IMR-90 (cell line): ENCODE results near the gene PPM1L. TPM values are rescaled to one million over a fixed set of nuclear protein-coding genes. Genes with fewer than 3 reads are reported as not detected.

ENCODE experiments used
- ATAC-seq: fragments of 200-7000 bp; cut with Tn5 transposase; 2 replicates; pipeline ENCODE4 v1.9.1; 2020; ENCODE audit warnings: low read depth, mild to moderate bottlenecking, moderate library complexity
- BruUV-seq: library from RNA; stranded (reverse); fragments of 400-500 nt; replicated peaks from 2 replicates; lab custom pipeline; 2021; lab: Mats Ljungman, UMichigan
- CTCF ChIA-PET: fragments of 300-600 bp; formaldehyde crosslinking; extraction: SDS; loops from one replicate; lab custom pipeline; 2021; ENCODE audit warnings: antibody characterized with exemption; lab: Yijun Ruan, JAX
- POLR2A ChIA-PET: fragments of 300-600 bp; sonication (Branson Sonifier 250); formaldehyde crosslinking; loops from one replicate; lab custom pipeline; 2022; ENCODE audit warnings: antibody characterized with exemption; ENCODE audit not compliant: unreplicated experiment; lab: Charles Lee
- DNase-seq: peaks from one replicate; pipeline ENCODE4 v3.0.0; 2013
- H2AFZ ChIP-seq: replicated peaks from 2 replicates; pipeline ENCODE3; 2013; ENCODE audit warnings: low read length, mild to moderate bottlenecking; ENCODE audit not compliant: poor library complexity
- H2AK5ac ChIP-seq: 2 replicates; pipeline ENCODE4 v1.6.1; 2013; ENCODE audit warnings: low read depth, low read length, inconsistent platforms
- H2AK9ac ChIP-seq: replicated peaks from 2 replicates; pipeline ENCODE3; 2013; ENCODE audit warnings: mild to moderate bottlenecking, low read depth, low read length, moderate library complexity; ENCODE audit not compliant: poor library complexity
- H2BK120ac ChIP-seq: 2 replicates; pipeline ENCODE4 v1.6.1; 2013; ENCODE audit warnings: low read depth, low read length, inconsistent platforms
- H2BK15ac ChIP-seq: 3 replicates; pipeline ENCODE4 v1.6.1; 2013; ENCODE audit warnings: low read depth, low read length, inconsistent platforms
- H2BK20ac ChIP-seq: 2 replicates; pipeline ENCODE4 v1.6.1; 2013; ENCODE audit warnings: low read depth, mild to moderate bottlenecking, inconsistent platforms, low read length, moderate library complexity
- H2BK5ac ChIP-seq: 2 replicates; pipeline ENCODE4 v1.6.1; 2013; ENCODE audit warnings: mild to moderate bottlenecking, low read depth, low read length, inconsistent platforms; ENCODE audit not compliant: poor library complexity, severe bottlenecking
- H3K14ac ChIP-seq: replicated peaks from 2 replicates; pipeline ENCODE4 v1.6.1; 2013; ENCODE audit warnings: low read depth, low read length, inconsistent platforms
- H3K18ac ChIP-seq: 2 replicates; pipeline ENCODE4 v1.6.1; 2013; ENCODE audit warnings: low read depth, low read length, control low read depth
- H3K23ac ChIP-seq: 2 replicates; pipeline ENCODE4 v1.6.1; 2013; ENCODE audit warnings: low read depth, low read length, inconsistent platforms
- H3K27ac ChIP-seq: 2 replicates; pipeline ENCODE4 v1.5.1; 2013; ENCODE audit warnings: mild to moderate bottlenecking, control low read depth, low read length; ENCODE audit not compliant: insufficient read depth
- H3K27me3 ChIP-seq: 2 replicates; pipeline ENCODE4 v1.6.1; 2013; ENCODE audit warnings: low read length; ENCODE audit not compliant: control insufficient read depth, insufficient read depth
- H3K36me3 ChIP-seq: 2 replicates; pipeline ENCODE4 v1.6.1; 2013; ENCODE audit warnings: low read length, mixed read lengths; ENCODE audit not compliant: control insufficient read depth, insufficient read depth
- H3K4ac ChIP-seq: 2 replicates; pipeline ENCODE4 v1.6.1; 2013; ENCODE audit warnings: low read depth, low read length, inconsistent platforms
- H3K4me1 ChIP-seq: 2 replicates; pipeline ENCODE4 v1.6.1; 2013; ENCODE audit warnings: low read length, mixed read lengths; ENCODE audit not compliant: control insufficient read depth, insufficient read depth
- H3K4me2 ChIP-seq: 2 replicates; pipeline ENCODE4 v1.6.1; 2013; ENCODE audit warnings: low read depth, mild to moderate bottlenecking, control low read depth, low read length, moderate library complexity
- H3K4me3 ChIP-seq: 2 replicates; pipeline ENCODE4 v1.5.1; 2013; ENCODE audit warnings: low read depth, mild to moderate bottlenecking, control low read depth, low read length, moderate library complexity; ENCODE audit not compliant: insufficient read depth
- H3K56ac ChIP-seq: 2 replicates; pipeline ENCODE4 v1.6.1; 2013; ENCODE audit warnings: low read length, inconsistent platforms; ENCODE audit not compliant: insufficient read depth; ENCODE audit errors: extremely low read depth
- H3K79me1 ChIP-seq, 2 experiments: 2 replicates each; pipeline ENCODE4 v1.6.1; 2013; ENCODE audit warnings: low read length in 2 of 2, inconsistent platforms in 1 of 2, low read depth in 1 of 2
- H3K9ac ChIP-seq: 2 replicates; pipeline ENCODE4 v1.6.1; 2013; ENCODE audit warnings: low read depth, low read length, control low read depth
- H3K9me1 ChIP-seq: 2 replicates; pipeline ENCODE4 v1.6.1; 2013; ENCODE audit warnings: low read length, inconsistent platforms; ENCODE audit not compliant: insufficient read depth
- H3K9me3 ChIP-seq: 2 replicates; pipeline ENCODE4 v1.6.1; 2013; ENCODE audit warnings: low read length; ENCODE audit not compliant: control insufficient read depth, insufficient read depth
- H4K20me1 ChIP-seq: 2 replicates; pipeline ENCODE4 v1.6.1; 2013; ENCODE audit warnings: low read length, inconsistent platforms; ENCODE audit not compliant: insufficient read depth
- H4K5ac ChIP-seq: 2 replicates; pipeline ENCODE4 v1.6.1; 2013; ENCODE audit warnings: mild to moderate bottlenecking, low read depth, low read length, control low read depth
- H4K8ac ChIP-seq, 2 experiments: 2 replicates each; pipeline ENCODE4 v1.6.1; 2013; ENCODE audit warnings: low read depth in 2 of 2, low read length in 2 of 2, control low read depth in 1 of 2, inconsistent platforms in 1 of 2
- H4K91ac ChIP-seq: 2 replicates; pipeline ENCODE4 v1.6.1; 2013; ENCODE audit warnings: low read depth, low read length, inconsistent platforms; ENCODE audit not compliant: insufficient read depth
- BHLHE40 ChIP-seq: fragments of 150-350 bp; IDR thresholded peaks from 2 replicates; pipeline ENCODE4 v1.6.1; 2016; ENCODE audit warnings: mild to moderate bottlenecking, low read depth, low read length
- CEBPB ChIP-seq: IDR thresholded peaks from 2 replicates; pipeline ENCODE4 v1.6.1; 2012; ENCODE audit warnings: low read depth, low read length, improper control_type of control experiment
- CTCF ChIP-seq: conservative IDR thresholded peaks from 2 replicates; pipeline ENCODE4 v1.5.1; 2012; ENCODE audit warnings: mild to moderate bottlenecking, low read depth, low read length, improper control_type of control experiment
- ELK1 ChIP-seq: fragments of 150-350 bp; IDR thresholded peaks from 2 replicates; pipeline ENCODE4 v1.6.1; 2016; ENCODE audit warnings: low read depth, mild to moderate bottlenecking, low read length, moderate library complexity, borderline replicate concordance
- FOS ChIP-seq: fragments of 150-350 bp; IDR thresholded peaks from 2 replicates; pipeline ENCODE4 v1.6.1; 2016; ENCODE audit warnings: low read depth, low read length
- MAFK ChIP-seq: IDR thresholded peaks from 2 replicates; pipeline ENCODE4 v1.6.1; 2012; ENCODE audit warnings: low read depth, low read length, improper control_type of control experiment
- MAZ ChIP-seq: IDR thresholded peaks from 2 replicates; pipeline ENCODE4 v1.6.1; 2012; ENCODE audit warnings: low read depth, mild to moderate bottlenecking, low read length, improper control_type of control experiment, moderate library complexity, borderline replicate concordance
- MXI1 ChIP-seq: IDR thresholded peaks from 2 replicates; pipeline ENCODE4 v1.6.1; 2012; ENCODE audit warnings: low read depth, mild to moderate bottlenecking, low read length, moderate library complexity, borderline replicate concordance
- NFE2L2 ChIP-seq: fragments of 150-350 bp; IDR thresholded peaks from 2 replicates; pipeline ENCODE4 v1.6.1; 2016; ENCODE audit warnings: low read depth, mild to moderate bottlenecking, low read length
- POLR2A ChIP-seq: IDR thresholded peaks from 2 replicates; pipeline ENCODE4 v1.6.1; 2012; ENCODE audit warnings: mild to moderate bottlenecking, low read depth, low read length
- RAD21 ChIP-seq: IDR thresholded peaks from 2 replicates; pipeline ENCODE4 v1.6.1; 2012; ENCODE audit warnings: low read length, improper control_type of control experiment
- RCOR1 ChIP-seq: IDR thresholded peaks from 2 replicates; pipeline ENCODE4 v1.6.1; 2012; ENCODE audit warnings: mild to moderate bottlenecking, low read length, improper control_type of control experiment; ENCODE audit not compliant: insufficient replicate concordance
- SMC3 ChIP-seq: fragments of 150-350 bp; IDR thresholded peaks from 2 replicates; pipeline ENCODE4 v1.6.1; 2016; ENCODE audit warnings: low read depth, mild to moderate bottlenecking, antibody characterized with exemption, low read length, moderate library complexity
- USF2 ChIP-seq: fragments of 150-350 bp; IDR thresholded peaks from 2 replicates; pipeline ENCODE4 v1.6.1; 2017; ENCODE audit warnings: mild to moderate bottlenecking, antibody characterized with exemption, low read length, low read depth
- WGBS, 2 experiments: methylation state at CpG; one replicate each; pipeline versions ENCODE4 v1.1.5 to v1.1.7; 2013; ENCODE audit warnings: missing lambda C conversion rate in 2 of 2; ENCODE audit not compliant: insufficient read length in 1 of 2; ENCODE audit errors: extremely low coverage in 2 of 2; 5-methylcytosine and 5-hydroxymethylcytosine counted together
- dilution Hi-C: fragments of 300-500 bp; cut with HindIII; formaldehyde crosslinking; loops from one replicate; pipeline ENCODE4 v1.14.3; 2018; ENCODE audit warnings: low sequenced_read_pairs; ENCODE audit not compliant: unreplicated experiment
- in situ Hi-C: fragments of 300-500 bp; cut with MboI; formaldehyde crosslinking; loops from 3 replicates; pipeline ENCODE4 v1.14.3; 2019; ENCODE audit warnings: low sequenced_read_pairs, inconsistent platforms, mixed read lengths
- intact Hi-C: fragments of 100-400 bp; cut with micrococcal nuclease; formaldehyde crosslinking; loops from 2 replicates; pipeline ENCODE4 v1.10.0; 2022
- polyA plus RNA-seq, 3 experiments: library from polyadenylated mRNA; depleted of rRNA; stranded (reverse); fragments of >200 nt; gene quantifications; 2 replicates each; pipeline ENCODE4 v1.2.3, GENCODE V29; 2012; ENCODE audit warnings: low replicate concordance in 1 of 3
- total RNA-seq: library from RNA; depleted of rRNA; stranded (reverse); fragments of >200 nt; gene quantifications from 2 replicates; pipeline ENCODE4 v1.2.3, GENCODE V29; 2012

The PPM1L gene
- total and polyA plus RNA-seq, 2 of the 4 experiments (the other 2 are of a cell fraction): 0.14 to 0.18 TPM

- in situ Hi-C loops: loop anchor here (10.0 to 25.0 kb wide), 2 partner anchors 225 to 703 kb away; no protein-coding TSS in a partner anchor
- H2BK20ac ChIP-seq: no peak overlapping the region
Observed at GRCh38 chr3:160709477-160710182, 46.4 kb upstream of the PPM1L start.

More at GRCh38 chr3:160709477-160710182, 46.4 kb upstream of the PPM1L start:
- Histone ChIP-seq H3K14ac (no peak overlapping the region), H3K56ac (no peak overlapping the region), H3K9me3 (no peaks in the 10 kb centered on the region), H4K8ac (no peak overlapping the region), H3K18ac (no peak overlapping the region), H4K20me1 (no peaks in the 10 kb centered on the region), H2BK5ac (no peak overlapping the region), H3K4ac (no peak overlapping the region), H2AK5ac (no peak overlapping the region), H3K79me1 (no peaks in the 10 kb centered on the region), H4K91ac (no peak overlapping the region), H2AK9ac (no peak overlapping the region), H2AFZ (no peak overlapping the region), H3K27ac (no peak overlapping the region), H3K9me1 (no peaks in the 10 kb centered on the region), H3K4me3 (no peak overlapping the region), H3K36me3 (no peaks in the 10 kb centered on the region), H3K27me3 (peaks cover 7% of the 10 kb centered on the region), H3K4me2 (no peak overlapping the region), H4K5ac (no peak overlapping the region), H2BK120ac (no peak overlapping the region), H3K4me1 (no peaks in the 10 kb centered on the region), H3K9ac (no peak overlapping the region), H3K23ac (no peak overlapping the region), H2BK15ac (no peak overlapping the region)
- intact Hi-C loops (loop anchor here (5.0 to 10.0 kb wide), 2 partner anchors 565 to 713 kb away; no protein-coding TSS in a partner anchor), dilution Hi-C loops (no loop called here)
- ATAC-seq (no peak), DNase-seq (no peak)
- TF ChIP-seq ELK1 (no peak), USF2 (no peak), RAD21 (no peak), MAZ (no peak), SMC3 (no peak), NFE2L2 (no peak), MAFK (no peak), BHLHE40 (no peak), CTCF (no peak), POLR2A (no peak), FOS (no peak), MXI1 (no peak), RCOR1 (no peak), CEBPB (no peak)
- CTCF ChIA-PET: interaction anchor here (1.4 kb wide), 1 partner anchor 24 kb away, joined by 4 read pairs; no protein-coding TSS in a partner anchor
- WGBS, 2 experiments: no CpG with 5 or more reads among the region's 3 CpGs
- POLR2A ChIA-PET: no interaction called here
- no TSS peak for BruUV-seq
